Neutrophil (primary cell): ENCODE measurements around the gene OFD1.
A peak's percentile ranks its signal among the peaks of the same experiment; 100 is the strongest.

Experiments
- H3K27ac ChIP-seq: fragments of 200-600 bp; sonication (generic); 2 replicates; pipeline ENCODE4 v1.5.1; 2016; ENCODE audit warnings: mild to moderate bottlenecking, moderate library complexity
- H3K27me3 ChIP-seq: fragments of 200-600 bp; sonication (generic); 2 replicates; pipeline ENCODE4 v1.6.0; 2016; ENCODE audit warnings: mild to moderate bottlenecking
- H3K36me3 ChIP-seq: fragments of 200-600 bp; sonication (generic); 2 replicates; pipeline ENCODE4 v1.5.1; 2017
- H3K4me1 ChIP-seq, 2 experiments: fragments of 200-600 bp in 1 of 2; sonication (generic) in 1 of 2; 1 replicate in 1 of 2; 2 replicates in 1 of 2; pipeline versions ENCODE4 v1.5.1 to v1.6.1; 2013 to 2016; ENCODE audit warnings: low read depth in 1 of 2, low read length in 1 of 2, mild to moderate bottlenecking in 1 of 2, moderate library complexity in 1 of 2; ENCODE audit not compliant: control insufficient read depth in 1 of 2, insufficient read depth in 1 of 2
- H3K4me3 ChIP-seq, 2 experiments: fragments of 200-600 bp in 1 of 2; sonication (generic) in 1 of 2; 1 replicate in 1 of 2; 2 replicates in 1 of 2; pipeline ENCODE4 v1.5.1; 2013 to 2016; ENCODE audit warnings: low read depth in 1 of 2, low read length in 1 of 2, mild to moderate bottlenecking in 1 of 2, moderate library complexity in 1 of 2
- H3K9me3 ChIP-seq: fragments of 200-600 bp; sonication (generic); 2 replicates; pipeline ENCODE4 v1.5.1; 2016
- TF ChIP-seq, protein P1 (sequence below): fragments of 200-600 bp; sonication (generic); IDR thresholded peaks from 2 replicates; pipeline ENCODE4 v1.5.1; 2016; ENCODE audit warnings: antibody characterized with exemption

OFD1 gene

DNA sequence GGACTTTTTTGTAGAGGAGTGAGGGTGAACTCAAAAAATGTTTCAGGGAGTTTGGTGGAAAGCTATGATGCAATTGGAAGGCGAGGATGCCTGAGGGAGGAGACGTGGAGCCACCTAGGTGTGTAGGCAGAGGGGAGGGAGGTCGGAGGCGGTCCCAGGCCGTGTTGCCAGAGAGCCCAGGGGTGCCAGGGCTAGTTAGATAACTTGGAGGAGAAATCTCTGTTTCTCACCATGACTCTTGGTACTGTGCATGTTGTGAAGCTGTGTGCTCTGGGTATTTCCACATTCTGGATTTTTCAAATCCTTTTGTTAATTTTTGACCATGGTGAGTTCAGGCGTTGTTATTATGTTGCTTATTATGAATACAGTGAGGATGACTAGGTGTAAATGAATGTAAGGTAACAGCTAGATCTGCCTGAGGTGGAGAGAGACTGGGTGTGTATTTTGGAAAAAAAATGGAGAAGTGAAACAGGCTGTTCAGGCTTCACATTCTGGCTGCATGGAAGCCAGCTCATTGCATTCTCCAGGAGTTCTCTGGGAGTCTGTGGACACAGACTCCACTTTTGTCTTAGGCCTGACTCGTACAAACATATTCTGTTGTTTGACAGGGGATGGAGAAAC lies 41.1 kb upstream of the OFD1 start:
- Histone ChIP-seq H3K4me3 (no peak overlapping the region), H3K27ac (peak overlapping the region; percentile 29), H3K4me1 (peaks cover 28 to 53% of the 10 kb centered on the region in 2 experiments), H3K27me3 (no peaks in the 10 kb centered on the region), H3K9me3 (no peaks in the 10 kb centered on the region), H3K36me3 (no peaks in the 10 kb centered on the region)
- TF ChIP-seq, protein P1, sequence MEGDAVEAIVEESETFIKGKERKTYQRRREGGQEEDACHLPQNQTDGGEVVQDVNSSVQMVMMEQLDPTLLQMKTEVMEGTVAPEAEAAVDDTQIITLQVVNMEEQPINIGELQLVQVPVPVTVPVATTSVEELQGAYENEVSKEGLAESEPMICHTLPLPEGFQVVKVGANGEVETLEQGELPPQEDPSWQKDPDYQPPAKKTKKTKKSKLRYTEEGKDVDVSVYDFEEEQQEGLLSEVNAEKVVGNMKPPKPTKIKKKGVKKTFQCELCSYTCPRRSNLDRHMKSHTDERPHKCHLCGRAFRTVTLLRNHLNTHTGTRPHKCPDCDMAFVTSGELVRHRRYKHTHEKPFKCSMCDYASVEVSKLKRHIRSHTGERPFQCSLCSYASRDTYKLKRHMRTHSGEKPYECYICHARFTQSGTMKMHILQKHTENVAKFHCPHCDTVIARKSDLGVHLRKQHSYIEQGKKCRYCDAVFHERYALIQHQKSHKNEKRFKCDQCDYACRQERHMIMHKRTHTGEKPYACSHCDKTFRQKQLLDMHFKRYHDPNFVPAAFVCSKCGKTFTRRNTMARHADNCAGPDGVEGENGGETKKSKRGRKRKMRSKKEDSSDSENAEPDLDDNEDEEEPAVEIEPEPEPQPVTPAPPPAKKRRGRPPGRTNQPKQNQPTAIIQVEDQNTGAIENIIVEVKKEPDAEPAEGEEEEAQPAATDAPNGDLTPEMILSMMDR, result no peak

DNA sequence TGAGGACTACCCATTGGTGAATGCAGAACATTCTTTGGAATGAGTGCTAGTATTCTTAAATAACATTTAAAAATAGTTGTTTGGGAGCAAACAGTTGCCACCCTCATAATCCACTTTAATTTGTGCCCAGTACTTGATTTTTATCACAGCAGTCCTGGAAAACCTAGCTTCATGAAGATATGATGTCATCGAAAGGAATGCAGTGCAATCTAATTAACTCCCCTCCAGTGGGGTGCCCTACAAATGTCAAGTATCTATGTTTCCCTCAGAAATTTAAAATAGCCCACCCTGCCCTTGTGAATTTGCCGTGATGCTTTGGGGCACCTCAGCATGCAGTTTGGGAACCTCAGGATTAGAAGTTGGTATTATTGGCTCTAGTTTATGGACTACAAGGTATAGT lies 40.2 kb upstream of the OFD1 start:
- Histone ChIP-seq H3K27ac (no peak overlapping the region), H3K36me3 (no peaks in the 10 kb centered on the region), H3K4me1 (peaks cover 28 to 59% of the 10 kb centered on the region in 2 experiments), H3K9me3 (no peaks in the 10 kb centered on the region), H3K4me3 (no peak overlapping the region), H3K27me3 (no peaks in the 10 kb centered on the region)
- TF ChIP-seq, protein P1, result no peak

DNA sequence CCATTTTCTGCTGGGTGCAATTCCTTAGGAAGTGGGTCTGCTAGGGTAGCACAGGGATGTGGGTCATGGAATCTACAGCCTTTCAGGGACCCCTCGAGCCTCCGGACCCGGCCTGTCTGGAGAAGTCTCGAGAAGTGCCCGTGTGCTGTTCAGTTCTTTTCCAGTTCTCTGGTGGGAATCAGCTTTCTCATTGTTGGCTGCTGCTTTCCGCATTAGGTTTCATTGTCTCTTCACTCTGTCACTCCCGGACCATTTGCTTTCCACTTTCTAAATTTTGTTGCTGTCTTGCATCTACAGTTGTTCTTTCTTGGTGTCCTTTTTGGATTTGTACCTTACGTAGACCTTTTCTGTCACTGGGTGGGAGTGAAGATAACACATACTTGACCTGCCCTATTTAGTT lies 39.6 kb upstream of the OFD1 start:
- no peak overlapping the region for H3K4me3 ChIP-seq
- TF ChIP-seq, protein P1, result no peak

DNA sequence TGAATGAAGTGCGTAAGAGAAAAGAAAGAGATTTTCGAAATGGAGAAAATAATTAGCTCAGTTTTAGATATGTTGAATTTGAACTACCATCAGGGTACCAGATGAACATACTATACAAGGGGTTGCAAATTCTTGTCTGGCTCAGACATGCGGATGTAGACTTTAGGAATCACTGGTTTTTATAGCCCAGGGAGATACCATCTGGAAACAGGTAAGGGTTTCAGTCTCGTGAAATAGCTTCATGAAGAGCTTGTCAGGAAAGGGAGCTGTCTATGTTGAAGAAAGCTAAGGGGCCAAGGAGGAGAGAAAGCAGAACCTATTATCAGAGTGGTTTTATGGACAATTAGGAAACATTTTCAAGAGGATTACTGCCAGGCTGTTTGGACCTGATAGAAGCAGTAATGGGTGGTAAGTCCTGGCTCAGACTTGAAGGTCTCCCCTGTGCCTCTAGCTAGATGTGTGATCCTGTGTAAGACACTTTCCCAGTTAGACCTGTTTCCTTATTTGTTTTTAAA lies 38.9 kb upstream of the OFD1 start:
- no peak overlapping the region for H3K27ac ChIP-seq
- no peaks in the 10 kb centered on the region for H3K27me3 ChIP-seq
- H3K4me1 ChIP-seq, result peaks cover 25 to 49% of the 10 kb centered on the region in 2 experiments
- H3K4me3 ChIP-seq, result no peak overlapping the region
- TF ChIP-seq, protein P1, result no peak
- no peaks in the 10 kb centered on the region for H3K36me3 ChIP-seq
- no peaks in the 10 kb centered on the region for H3K9me3 ChIP-seq

More for the DNA sequence above, 39.6 kb upstream of the OFD1 start:
- no peaks in the 10 kb centered on the region for H3K36me3 ChIP-seq
- no peaks in the 10 kb centered on the region for H3K9me3 ChIP-seq
- H3K27me3 ChIP-seq, result no peaks in the 10 kb centered on the region
- peaks cover 26 to 56% of the 10 kb centered on the region in 2 experiments for H3K4me1 ChIP-seq
- no peak overlapping the region for H3K27ac ChIP-seq

DNA sequence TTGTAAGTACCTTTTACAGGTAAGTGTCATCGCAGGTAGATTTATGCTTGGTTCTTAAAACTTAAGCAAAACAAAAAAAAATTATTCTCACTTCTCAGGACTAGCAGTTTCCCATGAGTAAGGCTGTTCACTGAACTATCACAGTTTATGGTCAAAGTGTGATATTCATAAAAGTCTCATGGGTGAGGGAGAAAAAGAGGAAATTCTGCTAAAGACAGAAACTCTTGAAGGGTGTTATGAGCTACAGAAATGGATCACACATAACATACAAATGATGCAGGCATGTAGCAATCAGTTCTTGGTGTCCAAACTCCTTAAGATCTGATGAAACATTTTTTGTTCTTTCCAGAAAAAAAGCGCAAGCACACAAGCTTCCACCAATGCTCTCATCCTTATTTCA lies 37.1 kb upstream of the OFD1 start:
- H3K4me1 ChIP-seq, result peaks cover 25 to 51% of the 10 kb centered on the region in 2 experiments
- TF ChIP-seq, protein P1, result no peak
- no peaks in the 10 kb centered on the region for H3K36me3 ChIP-seq
- H3K27me3 ChIP-seq, result no peaks in the 10 kb centered on the region
- H3K9me3 ChIP-seq, result no peaks in the 10 kb centered on the region
- H3K4me3 ChIP-seq, result no peak overlapping the region
- H3K27ac ChIP-seq, result peak overlapping the region; percentile 57
